GM12875 (cell line): ENCODE results near the gene SLN.

ENCODE experiments used
- H3K4me3 ChIP-seq: one replicate; pipeline ENCODE4 v1.5.1; 2011; ENCODE audit warnings: low read depth, low read length, control low read depth
- CTCF ChIP-seq: IDR thresholded peaks from 2 replicates; pipeline ENCODE4 v1.5.1; 2011; ENCODE audit warnings: low read depth, mild to moderate bottlenecking, control low read depth, inconsistent platforms, low read length, moderate library complexity, borderline replicate concordance; ENCODE audit not compliant: insufficient read depth

The SLN gene

GRCh38 chr11:107719557-107720302, 7.9 kb upstream of the SLN start:
- H3K4me3 ChIP-seq, result no peak overlapping the region
- no peak for TF ChIP-seq CTCF

- no peak overlapping the region for H3K4me3 ChIP-seq
- no peak for TF ChIP-seq CTCF
These were observed 7.2 kb upstream of the SLN start for GRCh38 chr11:107719073-107719472.

- no peak for TF ChIP-seq CTCF
- no peak overlapping the region for H3K4me3 ChIP-seq
These were observed 5.2 kb upstream of the SLN start for GRCh38 chr11:107716884-107717532.

GRCh38 chr11:107713009-107713408, 1.2 kb upstream of the SLN start:
- TF ChIP-seq CTCF, result no peak
- H3K4me3 ChIP-seq, result no peak overlapping the region

- no peak overlapping the region for H3K4me3 ChIP-seq
- no peak for TF ChIP-seq CTCF
These were observed 1.6 kb downstream of the SLN start for GRCh38 chr11:107710301-107710700.

- no peak overlapping the region for H3K4me3 ChIP-seq
- TF ChIP-seq CTCF, result no peak
These were observed 3.1 kb downstream of the SLN start for GRCh38 chr11:107708792-107709191.

- H3K4me3 ChIP-seq, result no peak overlapping the region
- no peak for TF ChIP-seq CTCF
These were observed 4.0 kb downstream of the SLN start for GRCh38 chr11:107707807-107708206.
